ENCODE measurements around the gene CREG1. TPM values are rescaled to one million over a fixed set of nuclear protein-coding genes. Genes with fewer than 3 reads are reported as not detected.

Gene CREG1
- total RNA-seq, 1 donor = 150 TPM

GRCh38 chr1:167588361-167588760, 34.8 kb upstream of the CREG1 start:
- H3K27me3 ChIP-seq (ENCODE audit: insufficient read depth, low read length) = no peaks in the 10 kb centered on the region
- no peak overlapping the region for H3K4me2 ChIP-seq (ENCODE audit: insufficient read depth, low read length)
- H2AFZ ChIP-seq (ENCODE audit: low read length) = no peak overlapping the region
- H3K36me3 ChIP-seq (ENCODE audit: insufficient read depth, low read length) = no peaks in the 10 kb centered on the region
- no peaks in the 10 kb centered on the region for H4K20me1 ChIP-seq (ENCODE audit: insufficient read depth, low read length)
- no peak overlapping the region for H3K4me3 ChIP-seq (ENCODE audit: insufficient read depth, low read length)
- DNase-seq (ENCODE audit: insufficient read length, low spot score, missing footprints) = no peak
- H3K9me3 ChIP-seq (ENCODE audit: low read depth, low read length) = no peaks in the 10 kb centered on the region
- H3K4me1 ChIP-seq (ENCODE audit: insufficient read depth, low read length) = no peaks in the 10 kb centered on the region
- no peaks in the 10 kb centered on the region for H3K79me2 ChIP-seq (ENCODE audit: insufficient read depth, low read length)
- H3K27ac ChIP-seq (ENCODE audit: low read depth, low read length) = no peak overlapping the region
- TF ChIP-seq CTCF (IDR thresholded peaks at IDR 0.05; ENCODE audit: extremely low read depth, low read depth, low read length) = no peak

- Histone ChIP-seq H2AFZ (ENCODE audit: low read length) (no peak overlapping the region), H3K27me3 (ENCODE audit: insufficient read depth, low read length) (no peaks in the 10 kb centered on the region), H3K79me2 (ENCODE audit: insufficient read depth, low read length) (no peaks in the 10 kb centered on the region), H3K9me3 (ENCODE audit: low read depth, low read length) (no peaks in the 10 kb centered on the region), H3K4me3 (ENCODE audit: insufficient read depth, low read length) (no peak overlapping the region), H3K27ac (ENCODE audit: low read depth, low read length) (no peak overlapping the region), H3K4me2 (ENCODE audit: insufficient read depth, low read length) (no peak overlapping the region), H3K4me1 (ENCODE audit: insufficient read depth, low read length) (no peaks in the 10 kb centered on the region), H4K20me1 (ENCODE audit: insufficient read depth, low read length) (no peaks in the 10 kb centered on the region), H3K36me3 (ENCODE audit: insufficient read depth, low read length) (no peaks in the 10 kb centered on the region)
- TF ChIP-seq CTCF (IDR thresholded peaks at IDR 0.05; ENCODE audit: extremely low read depth, low read depth, low read length) = no peak
- DNase-seq (ENCODE audit: insufficient read length, low spot score, missing footprints) = no peak
Measured at GRCh38 chr1:167587872-167588271, 34.3 kb upstream of the CREG1 start.

- no peaks in the 10 kb centered on the region for H3K79me2 ChIP-seq (ENCODE audit: insufficient read depth, low read length)
- H3K36me3 ChIP-seq (ENCODE audit: insufficient read depth, low read length) = no peaks in the 10 kb centered on the region
- no peak for DNase-seq (ENCODE audit: insufficient read length, low spot score, missing footprints)
- H3K4me2 ChIP-seq (ENCODE audit: insufficient read depth, low read length) = no peak overlapping the region
- no peak overlapping the region for H3K27ac ChIP-seq (ENCODE audit: low read depth, low read length)
- no peak overlapping the region for H2AFZ ChIP-seq (ENCODE audit: low read length)
- no peaks in the 10 kb centered on the region for H3K4me1 ChIP-seq (ENCODE audit: insufficient read depth, low read length)
- no peaks in the 10 kb centered on the region for H3K9me3 ChIP-seq (ENCODE audit: low read depth, low read length)
- no peak overlapping the region for H3K4me3 ChIP-seq (ENCODE audit: insufficient read depth, low read length)
- H4K20me1 ChIP-seq (ENCODE audit: insufficient read depth, low read length) = no peaks in the 10 kb centered on the region
- no peaks in the 10 kb centered on the region for H3K27me3 ChIP-seq (ENCODE audit: insufficient read depth, low read length)
- TF ChIP-seq CTCF (IDR thresholded peaks at IDR 0.05; ENCODE audit: extremely low read depth, low read depth, low read length) = no peak
Measured at GRCh38 chr1:167587342-167587741, 33.8 kb upstream of the CREG1 start.

GRCh38 chr1:167584581-167584980, 31.0 kb upstream of the CREG1 start:
- Histone ChIP-seq H3K27ac (ENCODE audit: low read depth, low read length) (no peak overlapping the region), H4K20me1 (ENCODE audit: insufficient read depth, low read length) (no peaks in the 10 kb centered on the region), H2AFZ (ENCODE audit: low read length) (no peak overlapping the region), H3K4me1 (ENCODE audit: insufficient read depth, low read length) (no peaks in the 10 kb centered on the region), H3K4me2 (ENCODE audit: insufficient read depth, low read length) (no peak overlapping the region), H3K4me3 (ENCODE audit: insufficient read depth, low read length) (no peak overlapping the region), H3K9me3 (ENCODE audit: low read depth, low read length) (no peaks in the 10 kb centered on the region), H3K79me2 (ENCODE audit: insufficient read depth, low read length) (no peaks in the 10 kb centered on the region), H3K36me3 (ENCODE audit: insufficient read depth, low read length) (no peaks in the 10 kb centered on the region), H3K27me3 (ENCODE audit: insufficient read depth, low read length) (peaks cover 7% of the 10 kb centered on the region)
- no peak for DNase-seq (ENCODE audit: insufficient read length, low spot score, missing footprints)
- TF ChIP-seq CTCF (IDR thresholded peaks at IDR 0.05; ENCODE audit: extremely low read depth, low read depth, low read length) = no peak

Data from osteoblast (primary cell).